Measurements from ENCODE around the gene STXBP4.

STXBP4 gene

DNA sequence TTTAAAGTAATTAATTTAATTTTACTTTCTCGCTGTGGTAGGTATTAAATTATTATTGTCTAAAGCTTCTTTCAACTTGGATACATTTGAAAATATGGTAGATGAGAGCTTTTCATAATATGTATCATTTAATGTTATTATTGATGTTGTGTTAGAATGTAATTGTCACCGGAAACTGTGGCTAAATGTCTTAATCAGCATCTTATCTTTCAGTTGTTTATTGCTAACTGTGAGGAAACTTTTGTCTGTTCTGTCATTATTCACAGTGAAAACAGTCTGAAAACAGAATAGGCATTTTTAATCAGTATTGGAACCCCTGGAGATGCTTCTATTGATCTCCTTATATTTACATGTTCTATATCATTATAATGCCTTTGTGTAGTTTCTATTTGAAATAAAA is 120.7 kb downstream of the STXBP4 start:
- Histone ChIP-seq H3K9ac (ENCODE audit: low read depth, low read length) (no peak overlapping the region), H3K4me1 (ENCODE audit: insufficient read depth, low read length) (peaks cover 9% of the 10 kb centered on the region), H3K36me3 (ENCODE audit: insufficient read depth, low read length) (no peaks in the 10 kb centered on the region), H3K9me3 (ENCODE audit: control insufficient read depth, insufficient read depth, low read length) (no peaks in the 10 kb centered on the region)

- H3K36me3 ChIP-seq (ENCODE audit: insufficient read depth, low read length), result no peaks in the 10 kb centered on the region
- no peaks in the 10 kb centered on the region for H3K9me3 ChIP-seq (ENCODE audit: control insufficient read depth, insufficient read depth, low read length)
- peaks cover 9% of the 10 kb centered on the region for H3K4me1 ChIP-seq (ENCODE audit: insufficient read depth, low read length)
- H3K9ac ChIP-seq (ENCODE audit: low read depth, low read length), result no peak overlapping the region
These were observed 121.5 kb downstream of the STXBP4 start for GRCh38 chr17:55090079-55090492.

DNA sequence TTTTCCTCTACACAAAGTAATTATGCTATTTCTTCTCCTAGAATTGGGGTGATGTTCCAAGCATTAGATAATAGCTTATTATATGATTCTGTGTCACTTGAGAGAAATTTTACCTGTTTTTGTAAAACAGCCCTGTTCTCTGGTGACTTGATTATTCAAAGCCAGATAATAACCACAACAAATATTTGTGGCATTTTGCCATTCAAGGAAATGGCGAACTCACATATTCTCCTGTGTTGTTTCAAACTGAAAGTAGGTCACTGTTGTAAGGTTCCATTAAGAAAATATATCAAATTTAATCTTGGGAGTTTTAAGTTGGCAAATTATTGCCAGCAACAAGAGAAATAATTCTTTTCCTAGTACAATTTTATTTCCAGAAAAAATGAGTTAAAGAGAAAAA is 124.8 kb downstream of the STXBP4 start:
- Histone ChIP-seq H3K4me1 (ENCODE audit: insufficient read depth, low read length) (peaks cover 9% of the 10 kb centered on the region), H3K36me3 (ENCODE audit: insufficient read depth, low read length) (no peaks in the 10 kb centered on the region), H3K9me3 (ENCODE audit: control insufficient read depth, insufficient read depth, low read length) (no peaks in the 10 kb centered on the region), H3K9ac (ENCODE audit: low read depth, low read length) (no peak overlapping the region)

- peaks cover 5% of the 10 kb centered on the region; the same call in 1 of the 2 replicates for H3K9me3 ChIP-seq (ENCODE audit: control insufficient read depth, insufficient read depth, low read length)
- H3K4me1 ChIP-seq (ENCODE audit: insufficient read depth, low read length), result no peaks in the 10 kb centered on the region
- no peaks in the 10 kb centered on the region for H3K36me3 ChIP-seq (ENCODE audit: insufficient read depth, low read length)
- no peak overlapping the region for H3K9ac ChIP-seq (ENCODE audit: low read depth, low read length)
These were observed 130.2 kb downstream of the STXBP4 start for GRCh38 chr17:55098765-55099164.

- no peaks in the 10 kb centered on the region for H3K4me1 ChIP-seq (ENCODE audit: insufficient read depth, low read length)
- H3K9ac ChIP-seq (ENCODE audit: low read depth, low read length), result no peak overlapping the region
- no peaks in the 10 kb centered on the region for H3K36me3 ChIP-seq (ENCODE audit: insufficient read depth, low read length)
- no peaks in the 10 kb centered on the region for H3K9me3 ChIP-seq (ENCODE audit: control insufficient read depth, insufficient read depth, low read length)
These were observed 142.0 kb downstream of the STXBP4 start for GRCh38 chr17:55110521-55110920.

DNA sequence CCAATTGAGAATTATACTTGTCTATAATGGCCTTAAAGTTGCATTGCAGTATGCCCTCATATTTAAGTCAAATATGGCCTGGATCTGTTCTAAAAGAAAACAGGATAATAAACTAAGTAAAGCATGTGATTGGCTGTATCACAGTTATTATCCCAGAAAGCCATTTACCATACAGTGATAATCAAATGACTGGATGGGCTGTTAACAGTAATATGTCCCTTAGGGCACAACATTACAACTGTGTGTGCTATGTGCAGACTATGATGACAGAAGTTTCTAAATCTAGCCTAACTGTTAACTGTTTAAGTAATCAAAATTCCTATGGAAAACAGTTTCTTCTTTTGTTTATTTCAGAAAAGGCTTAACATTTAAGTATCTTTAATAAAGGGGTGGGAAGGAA is 145.7 kb downstream of the STXBP4 start:
- no peaks in the 10 kb centered on the region for H3K4me1 ChIP-seq (ENCODE audit: insufficient read depth, low read length)
- H3K9me3 ChIP-seq (ENCODE audit: control insufficient read depth, insufficient read depth, low read length), result no peaks in the 10 kb centered on the region
- no peaks in the 10 kb centered on the region for H3K36me3 ChIP-seq (ENCODE audit: insufficient read depth, low read length)
- H3K9ac ChIP-seq (ENCODE audit: low read depth, low read length), result no peak overlapping the region

- Histone ChIP-seq H3K36me3 (ENCODE audit: insufficient read depth, low read length) (no peaks in the 10 kb centered on the region), H3K9me3 (ENCODE audit: control insufficient read depth, insufficient read depth, low read length) (no peaks in the 10 kb centered on the region), H3K4me1 (ENCODE audit: insufficient read depth, low read length) (no peaks in the 10 kb centered on the region), H3K9ac (ENCODE audit: low read depth, low read length) (no peak overlapping the region)
These were observed 147.9 kb downstream of the STXBP4 start for GRCh38 chr17:55116440-55116914.

DNA sequence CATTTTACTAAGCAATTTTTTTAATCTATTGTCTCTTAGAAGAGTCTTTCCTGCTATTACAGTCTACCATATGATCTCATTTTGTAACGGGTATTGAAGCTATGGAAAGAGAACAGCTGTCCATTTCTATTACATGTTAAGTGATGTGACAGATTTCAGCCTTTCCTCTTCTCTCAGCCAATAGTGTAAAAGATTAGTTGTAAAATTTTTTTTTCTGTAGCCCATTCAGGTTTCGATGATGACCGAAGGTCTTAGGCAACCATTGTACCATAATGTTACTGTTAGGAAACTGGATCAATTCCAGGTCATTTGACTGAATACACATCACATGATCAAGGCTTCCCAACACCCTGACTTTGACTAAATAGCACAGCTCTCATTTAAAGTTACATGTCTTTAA is 148.6 kb downstream of the STXBP4 start:
- H3K9me3 ChIP-seq (ENCODE audit: control insufficient read depth, insufficient read depth, low read length), result no peaks in the 10 kb centered on the region

DNA sequence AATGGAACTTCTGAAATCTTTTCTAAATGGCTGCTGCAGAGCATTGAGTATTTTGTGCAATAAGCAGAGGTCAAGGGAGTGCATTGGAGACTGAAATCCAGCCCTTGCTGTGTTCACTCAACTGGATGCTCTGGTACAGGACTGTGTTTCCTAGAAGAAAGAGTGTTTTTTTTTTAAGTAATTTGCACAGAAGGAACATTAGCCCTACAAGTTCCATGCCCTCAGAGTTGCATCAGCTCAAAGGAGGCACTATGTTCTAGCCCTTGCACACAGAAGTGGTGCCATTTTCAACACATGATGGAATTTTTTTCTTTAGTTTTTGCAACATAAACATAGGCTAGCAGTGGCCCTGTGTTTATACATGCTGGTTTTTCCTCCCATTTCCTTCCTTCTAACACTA is 152.1 kb downstream of the STXBP4 start:
- Histone ChIP-seq H3K36me3 (ENCODE audit: insufficient read depth, low read length) (no peaks in the 10 kb centered on the region), H3K9me3 (ENCODE audit: control insufficient read depth, insufficient read depth, low read length) (no peaks in the 10 kb centered on the region), H3K4me1 (ENCODE audit: insufficient read depth, low read length) (no peaks in the 10 kb centered on the region), H3K9ac (ENCODE audit: low read depth, low read length) (no peak overlapping the region)

More for the DNA sequence above, 148.6 kb downstream of the STXBP4 start:
- Histone ChIP-seq H3K4me1 (ENCODE audit: insufficient read depth, low read length) (no peaks in the 10 kb centered on the region), H3K9ac (ENCODE audit: low read depth, low read length) (no peak overlapping the region), H3K36me3 (ENCODE audit: insufficient read depth, low read length) (no peaks in the 10 kb centered on the region)

DNA sequence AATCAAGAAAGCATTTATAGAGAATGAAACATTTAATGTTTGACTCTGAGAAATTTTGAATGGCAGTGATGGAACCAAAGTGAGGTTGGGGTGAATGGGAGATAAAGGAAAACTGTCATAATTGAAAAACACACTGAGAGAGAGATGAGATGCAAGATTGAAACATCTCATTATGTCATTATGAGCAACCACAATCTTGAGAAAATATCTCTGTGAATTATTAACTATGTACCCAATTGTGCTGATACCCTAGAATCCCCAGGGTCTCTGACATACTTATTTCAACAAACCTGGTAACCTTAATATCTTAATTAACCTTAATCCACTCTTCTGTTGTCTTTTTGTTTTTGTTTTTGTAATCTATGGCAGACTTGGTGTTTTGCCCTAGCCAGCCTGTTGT is 152.7 kb downstream of the STXBP4 start:
- no peaks in the 10 kb centered on the region for H3K9me3 ChIP-seq (ENCODE audit: control insufficient read depth, insufficient read depth, low read length)
- no peaks in the 10 kb centered on the region for H3K36me3 ChIP-seq (ENCODE audit: insufficient read depth, low read length)
- no peaks in the 10 kb centered on the region for H3K4me1 ChIP-seq (ENCODE audit: insufficient read depth, low read length)
- H3K9ac ChIP-seq (ENCODE audit: low read depth, low read length), result no peak overlapping the region

GRCh38 chr17:55122114-55122513 is 153.5 kb downstream of the STXBP4 start:
- no peaks in the 10 kb centered on the region for H3K4me1 ChIP-seq (ENCODE audit: insufficient read depth, low read length)
- no peak overlapping the region for H3K9ac ChIP-seq (ENCODE audit: low read depth, low read length)
- no peaks in the 10 kb centered on the region for H3K36me3 ChIP-seq (ENCODE audit: insufficient read depth, low read length)
- H3K9me3 ChIP-seq (ENCODE audit: control insufficient read depth, insufficient read depth, low read length), result no peaks in the 10 kb centered on the region

DNA sequence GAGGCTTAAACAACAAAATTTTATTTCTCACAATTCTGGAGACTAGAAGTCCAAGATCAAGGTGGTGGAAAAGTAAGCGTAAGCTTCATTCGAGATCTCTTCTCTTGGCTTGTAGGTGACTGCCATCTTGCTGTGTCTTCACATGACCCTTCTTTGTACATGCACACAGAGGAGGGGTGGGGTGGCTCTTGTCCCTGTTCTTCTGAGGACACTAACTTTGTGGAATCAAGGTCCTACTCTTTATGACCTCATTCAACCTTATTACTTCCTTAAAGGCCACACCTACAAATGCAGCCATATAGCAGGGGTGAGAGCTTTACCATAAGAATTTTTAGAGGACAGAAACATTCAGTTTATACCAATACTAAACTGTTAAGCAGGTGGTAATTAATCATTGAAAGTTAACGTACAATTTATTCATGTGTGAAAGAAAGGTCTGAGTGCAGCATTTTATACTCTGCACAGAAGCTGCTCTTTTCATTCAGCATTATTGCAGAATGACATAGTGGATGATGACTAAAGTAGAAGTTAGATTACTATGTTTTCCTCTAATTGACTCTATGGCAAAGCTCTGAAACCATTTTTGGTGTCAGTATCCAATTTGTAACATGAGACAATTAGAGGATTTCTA is 156.3 kb downstream of the STXBP4 start:
- Histone ChIP-seq H3K9me3 (ENCODE audit: control insufficient read depth, insufficient read depth, low read length) (no peaks in the 10 kb centered on the region), H3K9ac (ENCODE audit: low read depth, low read length) (no peak overlapping the region), H3K4me1 (ENCODE audit: insufficient read depth, low read length) (no peaks in the 10 kb centered on the region), H3K36me3 (ENCODE audit: insufficient read depth, low read length) (no peaks in the 10 kb centered on the region)

DNA sequence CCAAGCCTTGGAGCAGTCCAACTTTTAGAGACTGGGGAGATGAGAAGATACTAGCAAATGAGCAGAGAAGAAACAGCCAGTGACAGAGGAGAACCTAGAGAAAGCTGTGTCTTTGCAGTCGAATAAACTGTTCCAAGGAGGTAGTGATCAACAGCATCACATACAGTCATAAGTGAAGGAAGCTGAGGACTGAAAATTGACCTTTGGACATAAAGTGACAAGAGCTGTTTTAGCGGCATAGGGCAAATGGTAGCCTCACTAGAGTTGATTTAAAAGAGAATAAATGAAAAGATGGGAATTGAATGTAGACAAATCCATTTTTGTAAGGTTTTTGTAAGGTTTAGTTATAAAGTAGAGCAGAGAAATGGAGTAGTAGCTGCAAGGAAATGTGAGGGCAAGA is 165.0 kb downstream of the STXBP4 start:
- Histone ChIP-seq H3K4me1 (ENCODE audit: insufficient read depth, low read length) (no peaks in the 10 kb centered on the region), H3K36me3 (ENCODE audit: insufficient read depth, low read length) (no peaks in the 10 kb centered on the region)

DNA sequence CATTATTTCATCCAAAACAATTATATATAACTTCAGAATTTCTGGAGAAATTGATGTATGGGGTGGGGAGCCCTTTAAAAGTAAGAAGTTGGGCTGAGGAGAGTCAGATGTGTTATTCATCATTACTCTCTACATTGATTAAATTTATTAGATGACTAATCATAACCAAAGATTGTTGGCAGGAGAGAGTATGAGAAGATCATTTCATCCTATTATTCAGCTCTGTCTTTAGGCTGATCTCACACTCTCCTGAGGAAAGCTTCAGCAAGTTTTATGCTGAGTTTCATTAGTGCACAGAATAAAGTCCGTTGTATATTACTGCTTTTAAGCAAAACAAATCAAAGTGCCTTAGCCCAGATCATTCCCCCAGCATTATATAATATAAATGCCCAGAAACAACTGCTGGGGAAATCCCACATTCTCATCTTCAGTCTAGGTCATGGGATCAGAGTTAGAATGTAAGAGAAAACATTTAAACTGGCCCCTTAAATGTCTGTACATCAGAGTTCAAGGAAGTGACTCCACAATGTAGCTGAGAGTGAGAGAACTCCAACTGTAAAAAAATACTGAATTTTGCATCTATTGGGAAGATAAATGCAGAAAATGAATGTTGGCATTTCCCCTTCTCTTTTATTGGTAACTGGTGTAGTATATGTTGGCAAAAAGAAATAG is 166.1 kb downstream of the STXBP4 start:
- H3K9ac ChIP-seq (ENCODE audit: low read depth, low read length), result no peak overlapping the region
- H3K9me3 ChIP-seq (ENCODE audit: control insufficient read depth, insufficient read depth, low read length), result no peaks in the 10 kb centered on the region
- no peaks in the 10 kb centered on the region for H3K4me1 ChIP-seq (ENCODE audit: insufficient read depth, low read length)
- H3K36me3 ChIP-seq (ENCODE audit: insufficient read depth, low read length), result no peaks in the 10 kb centered on the region

More for the DNA sequence above, 165.0 kb downstream of the STXBP4 start:
- Histone ChIP-seq H3K9me3 (ENCODE audit: control insufficient read depth, insufficient read depth, low read length) (no peaks in the 10 kb centered on the region), H3K9ac (ENCODE audit: low read depth, low read length) (no peak overlapping the region)

DNA sequence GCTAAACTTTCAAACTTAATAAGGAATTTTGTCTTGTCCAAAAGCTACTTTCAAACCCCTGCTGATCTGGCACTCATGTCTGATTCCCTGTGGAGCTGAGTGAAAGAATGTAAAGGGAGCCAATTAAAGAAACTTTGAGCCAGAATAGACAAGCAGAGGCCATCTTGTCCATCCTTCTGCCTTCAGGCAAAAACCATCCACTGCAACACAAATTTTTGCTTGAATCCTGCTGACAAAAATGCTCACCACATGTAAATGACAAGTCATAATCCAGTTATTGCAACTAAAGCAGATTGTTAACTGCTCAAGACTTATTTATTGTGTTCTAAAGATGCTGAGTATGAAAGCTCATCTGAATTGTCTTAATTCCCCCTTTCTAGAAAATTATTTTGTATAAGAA is 172.2 kb downstream of the STXBP4 start:
- H3K9me3 ChIP-seq (ENCODE audit: control insufficient read depth, insufficient read depth, low read length), result no peaks in the 10 kb centered on the region
- H3K4me1 ChIP-seq (ENCODE audit: insufficient read depth, low read length), result no peaks in the 10 kb centered on the region
- H3K36me3 ChIP-seq (ENCODE audit: insufficient read depth, low read length), result no peaks in the 10 kb centered on the region
- H3K9ac ChIP-seq (ENCODE audit: low read depth, low read length), result no peak overlapping the region
